Posterior cingulate gyrus (tissue), 11 donors: ENCODE measurements around the gene WDR86.

ENCODE experiments used
- DNase-seq, 10 donors: peaks; one replicate each; pipeline versions ENCODE4 v3.0.0 to v3.0.0-alpha.2; 2020 to 2021; ENCODE audit warnings: mixed read lengths in 3 of 10
- intact Hi-C: fragments of 100-400 bp; cut with DNase I; formaldehyde crosslinking; loops from one replicate; pipeline ENCODE4 v1.15.1; 2023

WDR86 gene

GRCh38 chr7:151440799-151441445, 31.1 kb upstream of the WDR86 start:
- intact Hi-C loops, result no loop called here
- peak in 2 of 10 donors; percentile 41 to 67 for DNase-seq

- intact Hi-C loops, result no loop called here
- peak in 2 of 10 donors; percentile 56 to 66 for DNase-seq
Observed at GRCh38 chr7:151439855-151440798, 30.3 kb upstream of the WDR86 start, which contains the start of gene CRYGN. CRYGN (minus strand) TSS chr7:151440141; CDS start chr7:151439917, 224 bp downstream.

- peak in 2 of 10 donors; percentile 20 to 52 for DNase-seq
- intact Hi-C loops, result no loop called here
Observed at GRCh38 chr7:151438864-151439601, 29.2 kb upstream of the WDR86 start.

GRCh38 chr7:151437866-151438516, 28.2 kb upstream of the WDR86 start:
- peak in 3 of 10 donors; percentile 62 to 79 (median 76) for DNase-seq
- intact Hi-C loops, result no loop called here

- intact Hi-C loops, result no loop called here
- DNase-seq, result peak in 3 of 10 donors; percentile 43 to 55 (median 50)
Observed at GRCh38 chr7:151437159-151437553, 27.3 kb upstream of the WDR86 start.

GRCh38 chr7:151436446-151437158, 26.8 kb upstream of the WDR86 start:
- DNase-seq, result peak in 3 of 10 donors; percentile 53 to 74 (median 72)

GRCh38 chr7:151435971-151436370, 26.1 kb upstream of the WDR86 start:
- intact Hi-C loops, result no loop called here
- DNase-seq, result peak in 3 of 10 donors; percentile 54 to 59 (median 57)

More at GRCh38 chr7:151436446-151437158, 26.8 kb upstream of the WDR86 start:
- intact Hi-C loops, result no loop called here

GRCh38 chr7:151435103-151435916, 25.5 kb upstream of the WDR86 start:
- intact Hi-C loops, result no loop called here
- DNase-seq, result peak in 3 of 10 donors; percentile 55 to 80 (median 79)

- intact Hi-C loops, result no loop called here
- DNase-seq, result no peak
Observed at GRCh38 chr7:151434549-151434948, 24.7 kb upstream of the WDR86 start.

GRCh38 chr7:151433721-151434400, 24.0 kb upstream of the WDR86 start:
- intact Hi-C loops, result no loop called here
- DNase-seq, result peak in 3 of 10 donors; percentile 31 to 78 (median 65)

- intact Hi-C loops, result no loop called here
- peak in 3 of 10 donors; percentile 50 to 76 (median 76) for DNase-seq
Observed at GRCh38 chr7:151432658-151433521, 23.1 kb upstream of the WDR86 start.

GRCh38 chr7:151431768-151432311, 22.0 kb upstream of the WDR86 start:
- intact Hi-C loops, result no loop called here
- peak in 3 of 10 donors; percentile 65 to 76 (median 67) for DNase-seq

- DNase-seq, result peak in 3 of 10 donors; percentile 26 to 54 (median 51)
- intact Hi-C loops, result no loop called here
Observed at GRCh38 chr7:151431281-151431767, 21.5 kb upstream of the WDR86 start.

- intact Hi-C loops, result no loop called here
- DNase-seq, result peak in 3 of 10 donors; percentile 55 to 58 (median 55)
Observed at GRCh38 chr7:151430391-151431205, 20.8 kb upstream of the WDR86 start.

- intact Hi-C loops, result no loop called here
- peak in 3 of 10 donors; percentile 35 to 62 (median 37) for DNase-seq
Observed at GRCh38 chr7:151429560-151430331, 19.9 kb upstream of the WDR86 start.
